Measurements from ENCODE around the gene SPACA5B.

GRCh38 chrX:48156014-48156413 is 25.6 kb downstream of the SPACA5B start:
- TF ChIP-seq CTCF (conservative IDR thresholded peaks at IDR 0.05 in 1 of 2, IDR thresholded peaks at IDR 0.05 in 1 of 2; ENCODE audit: low read depth in 1 of 2, low read length in 2 of 2): no peak
- TF ChIP-seq EZH2 (IDR thresholded peaks at IDR 0.05; ENCODE audit: low read length, missing control alignments): no peak

Measured in fibroblast of lung (primary cell).